SIG-M5 treated with dmso at 0.1 percent for 504 hours (cell line): ENCODE measurements around the gene HYAL1.
"Not testable (repeated sequence)": the region's sequence is repeated elsewhere in the genome, so short reads cannot be mapped to it uniquely, and the experiment has no call there.

Experiments
- DNase-seq: peaks from one replicate; lab custom pipeline; 2025; ENCODE audit not compliant: unreplicated experiment; lab: John Stamatoyannopoulos, UW

The HYAL1 gene

GRCh38 chr3:50319181-50319893 is 16.0 kb upstream of the HYAL1 start:
- no peak for DNase-seq

GRCh38 chr3:50318615-50319014 is 15.2 kb upstream of the HYAL1 start:
- DNase-seq = no peak

- DNase-seq = no peak
These were observed 14.8 kb upstream of the HYAL1 start for GRCh38 chr3:50318163-50318562.

GRCh38 chr3:50317300-50317699 is 13.9 kb upstream of the HYAL1 start:
- DNase-seq = no peak

GRCh38 chr3:50316657-50317242 is 13.4 kb upstream of the HYAL1 start:
- DNase-seq = peak; percentile 46

- no peak for DNase-seq
These were observed 11.4 kb upstream of the HYAL1 start for GRCh38 chr3:50314816-50315215.

GRCh38 chr3:50314342-50314741 is 11.0 kb upstream of the HYAL1 start:
- DNase-seq = no peak

GRCh38 chr3:50312041-50312440 is 8.7 kb upstream of the HYAL1 start:
- DNase-seq = not testable (repeated sequence)

- no peak for DNase-seq
These were observed 1.2 kb upstream of the HYAL1 start for GRCh38 chr3:50304601-50305000.

GRCh38 chr3:50302095-50303012 is 1.0 kb downstream of the HYAL1 start:
- DNase-seq = no peak

- DNase-seq = no peak
These were observed 2.6 kb downstream of the HYAL1 start for GRCh38 chr3:50300681-50301254.

GRCh38 chr3:50299929-50300680 is 3.3 kb downstream of the HYAL1 start:
- DNase-seq = peak; percentile 84

- DNase-seq = no peak
These were observed 3.8 kb downstream of the HYAL1 start for GRCh38 chr3:50299638-50299928.

GRCh38 chr3:50298836-50299637 is 4.3 kb downstream of the HYAL1 start, which contains the start of the genes HYAL3 and NAA80:
Gene HYAL3 (minus strand): TSS chr3:50299405. CDS start chr3:50295602, 3,803 bp downstream.
Gene NAA80 (minus strand): TSS chr3:50299405. CDS start chr3:50297463, 1,942 bp downstream.
- peak; percentile 99 for DNase-seq

GRCh38 chr3:50297896-50298725 is 5.3 kb downstream of the HYAL1 start:
- peak; percentile 60 for DNase-seq

GRCh38 chr3:50297384-50297775 is 6.0 kb downstream of the HYAL1 start:
- no peak for DNase-seq

GRCh38 chr3:50296721-50297383 is 6.5 kb downstream of the HYAL1 start:
- no peak for DNase-seq
